Esophagus muscularis mucosa (tissue), 3 donors: ENCODE measurements around the gene LDB3.

ENCODE experiments used
- POLR2AphosphoS5 ChIP-seq, 2 donors: sonication (generic); formaldehyde crosslinking; IDR thresholded peaks; one replicate each; pipeline ENCODE4 v1.6.1; 2017; ENCODE audit warnings: antibody characterized with exemption in 2 of 2
- TF ChIP-seq, protein P1 (sequence below), 3 experiments: fragments of 200-600 bp in 2 of 3; fragments of 450-650 bp in 1 of 3; sonication (generic) in 2 of 3; IDR thresholded peaks; one replicate each; pipeline ENCODE4 v1.5.1; 2017 to 2019; ENCODE audit warnings: antibody characterized with exemption in 3 of 3, mild to moderate bottlenecking in 2 of 3, moderate library complexity in 1 of 3

- TF ChIP-seq, protein P1, sequence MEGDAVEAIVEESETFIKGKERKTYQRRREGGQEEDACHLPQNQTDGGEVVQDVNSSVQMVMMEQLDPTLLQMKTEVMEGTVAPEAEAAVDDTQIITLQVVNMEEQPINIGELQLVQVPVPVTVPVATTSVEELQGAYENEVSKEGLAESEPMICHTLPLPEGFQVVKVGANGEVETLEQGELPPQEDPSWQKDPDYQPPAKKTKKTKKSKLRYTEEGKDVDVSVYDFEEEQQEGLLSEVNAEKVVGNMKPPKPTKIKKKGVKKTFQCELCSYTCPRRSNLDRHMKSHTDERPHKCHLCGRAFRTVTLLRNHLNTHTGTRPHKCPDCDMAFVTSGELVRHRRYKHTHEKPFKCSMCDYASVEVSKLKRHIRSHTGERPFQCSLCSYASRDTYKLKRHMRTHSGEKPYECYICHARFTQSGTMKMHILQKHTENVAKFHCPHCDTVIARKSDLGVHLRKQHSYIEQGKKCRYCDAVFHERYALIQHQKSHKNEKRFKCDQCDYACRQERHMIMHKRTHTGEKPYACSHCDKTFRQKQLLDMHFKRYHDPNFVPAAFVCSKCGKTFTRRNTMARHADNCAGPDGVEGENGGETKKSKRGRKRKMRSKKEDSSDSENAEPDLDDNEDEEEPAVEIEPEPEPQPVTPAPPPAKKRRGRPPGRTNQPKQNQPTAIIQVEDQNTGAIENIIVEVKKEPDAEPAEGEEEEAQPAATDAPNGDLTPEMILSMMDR (IDR thresholded peaks at IDR 0.05) = no peak
- TF ChIP-seq POLR2AphosphoS5 (IDR thresholded peaks at IDR 0.05) = no peak
Observed at GRCh38 chr10:86747796-86748581, 79.7 kb downstream of the LDB3 start.
